Retinal pigment epithelial cell (primary cell): Measurements from ENCODE around the gene SH3TC2.

Experiments used
- DNase-seq: peaks from one replicate; pipeline ENCODE4 v3.0.0-alpha.2; 2010; ENCODE audit warnings: low read depth
- H3K4me3 ChIP-seq: 2 replicates; pipeline ENCODE4 v1.5.1; 2011; ENCODE audit warnings: mild to moderate bottlenecking, low read length, control low read depth, moderate library complexity
- TF ChIP-seq, protein P1 (sequence below): conservative IDR thresholded peaks from 2 replicates; pipeline ENCODE4 v1.5.1; 2011; ENCODE audit warnings: low read depth, low read length, control low read depth, inconsistent platforms

Gene SH3TC2

DNA sequence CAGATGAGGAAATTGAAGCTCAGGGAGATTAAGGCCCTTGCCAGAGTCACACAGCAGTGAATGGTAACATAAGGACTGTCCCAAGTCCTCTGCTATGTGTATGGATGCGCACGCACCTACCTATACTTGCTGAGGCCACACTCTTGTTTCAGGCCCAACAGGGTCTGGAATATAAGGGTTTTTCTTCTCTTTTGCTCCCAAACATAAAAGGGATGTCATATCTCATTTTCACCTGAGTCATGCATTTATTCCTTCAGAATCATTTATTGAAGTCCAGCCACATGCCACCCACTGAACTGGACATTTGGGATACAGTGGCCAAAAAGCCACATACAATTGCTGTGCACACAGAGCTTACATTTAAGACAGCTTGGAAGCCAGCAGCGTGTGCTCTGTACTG lies 92.0 kb downstream of the SH3TC2 start:
- TF ChIP-seq, protein P1, sequence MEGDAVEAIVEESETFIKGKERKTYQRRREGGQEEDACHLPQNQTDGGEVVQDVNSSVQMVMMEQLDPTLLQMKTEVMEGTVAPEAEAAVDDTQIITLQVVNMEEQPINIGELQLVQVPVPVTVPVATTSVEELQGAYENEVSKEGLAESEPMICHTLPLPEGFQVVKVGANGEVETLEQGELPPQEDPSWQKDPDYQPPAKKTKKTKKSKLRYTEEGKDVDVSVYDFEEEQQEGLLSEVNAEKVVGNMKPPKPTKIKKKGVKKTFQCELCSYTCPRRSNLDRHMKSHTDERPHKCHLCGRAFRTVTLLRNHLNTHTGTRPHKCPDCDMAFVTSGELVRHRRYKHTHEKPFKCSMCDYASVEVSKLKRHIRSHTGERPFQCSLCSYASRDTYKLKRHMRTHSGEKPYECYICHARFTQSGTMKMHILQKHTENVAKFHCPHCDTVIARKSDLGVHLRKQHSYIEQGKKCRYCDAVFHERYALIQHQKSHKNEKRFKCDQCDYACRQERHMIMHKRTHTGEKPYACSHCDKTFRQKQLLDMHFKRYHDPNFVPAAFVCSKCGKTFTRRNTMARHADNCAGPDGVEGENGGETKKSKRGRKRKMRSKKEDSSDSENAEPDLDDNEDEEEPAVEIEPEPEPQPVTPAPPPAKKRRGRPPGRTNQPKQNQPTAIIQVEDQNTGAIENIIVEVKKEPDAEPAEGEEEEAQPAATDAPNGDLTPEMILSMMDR = no peak
- no peak overlapping the region for H3K4me3 ChIP-seq
- DNase-seq = no peak

DNA sequence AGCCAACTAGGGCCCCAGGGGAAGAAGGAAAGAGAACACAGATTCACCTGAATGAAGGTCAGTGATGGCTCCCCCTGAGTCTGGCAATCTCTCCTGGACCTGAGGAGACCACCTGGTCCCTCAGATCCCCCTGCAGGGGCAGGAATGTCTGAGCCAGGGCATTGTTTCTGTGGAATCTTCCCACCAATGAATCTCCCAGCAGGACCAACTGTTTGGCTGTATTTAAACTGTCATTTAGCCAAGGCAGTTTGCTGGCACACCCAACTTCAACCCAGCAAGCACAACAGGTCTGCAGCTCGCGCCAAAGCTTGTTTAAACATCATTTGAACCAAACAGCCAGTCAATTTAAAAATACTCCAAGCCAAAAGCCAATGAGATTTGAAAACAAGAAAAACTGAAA lies 92.6 kb downstream of the SH3TC2 start:
- TF ChIP-seq, protein P1 = no peak
- DNase-seq = no peak
- H3K4me3 ChIP-seq = no peak overlapping the region

DNA sequence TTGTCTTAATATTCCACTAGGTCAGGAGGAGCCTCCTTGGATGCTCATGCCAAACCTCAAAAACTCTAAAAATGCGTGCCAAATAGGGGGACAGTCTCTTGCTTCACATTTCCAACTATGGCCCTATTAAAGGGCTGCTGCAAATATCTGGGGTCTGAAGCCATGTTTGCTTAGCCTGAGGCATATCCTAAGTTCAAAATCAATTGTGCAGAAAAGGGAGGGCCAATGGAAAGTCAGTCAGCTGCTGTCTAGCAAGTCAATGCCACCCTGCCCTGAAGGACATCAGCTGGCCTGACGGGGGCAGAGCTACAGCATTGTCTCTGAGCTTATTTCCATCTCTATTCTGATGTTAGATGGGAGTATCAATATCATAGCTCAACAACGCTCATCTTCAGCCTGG lies 93.6 kb downstream of the SH3TC2 start:
- no peak overlapping the region for H3K4me3 ChIP-seq
- DNase-seq = no peak
- TF ChIP-seq, protein P1 = no peak

DNA sequence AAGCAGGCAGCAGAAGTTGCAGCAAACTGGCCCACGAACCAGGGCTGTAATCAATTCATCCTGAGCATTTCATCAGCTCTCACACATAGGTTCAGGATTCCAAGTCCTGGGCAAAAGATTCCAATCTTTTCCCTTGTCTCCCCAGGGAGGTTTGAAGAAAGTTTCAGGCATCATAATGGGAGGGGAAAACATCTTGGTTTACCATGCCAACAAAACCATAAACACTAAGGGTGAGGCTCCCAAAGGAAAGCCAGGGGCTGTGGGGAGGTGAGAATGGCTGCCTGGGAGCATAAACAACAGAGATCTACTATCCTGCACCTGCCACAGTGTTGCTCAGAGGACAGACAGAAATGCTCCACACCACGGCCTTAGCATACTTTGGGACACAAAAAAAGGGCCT lies 94.6 kb downstream of the SH3TC2 start:
- TF ChIP-seq, protein P1 = no peak
- no peak for DNase-seq

DNA sequence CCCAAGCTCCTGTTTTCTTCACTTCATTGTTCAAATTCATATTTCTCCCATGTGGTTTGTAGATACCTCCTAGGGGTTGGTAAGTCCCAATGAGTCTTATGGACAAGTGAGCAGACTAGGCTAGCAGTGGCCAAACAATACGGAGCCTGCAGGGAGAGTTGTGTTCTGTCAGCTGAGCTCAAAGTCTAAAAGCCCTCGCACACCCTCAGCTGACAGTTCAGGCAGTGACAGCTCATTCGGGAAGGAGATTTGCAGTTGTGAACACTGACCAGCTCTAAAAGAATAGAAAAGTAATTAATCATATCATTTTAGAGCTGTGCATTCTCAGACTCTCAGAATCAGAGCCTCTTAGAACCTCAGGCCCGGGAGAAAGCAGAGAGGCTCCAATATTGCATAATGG lies 95.1 kb downstream of the SH3TC2 start:
- TF ChIP-seq, protein P1 = no peak
- no peak overlapping the region for H3K4me3 ChIP-seq
- no peak for DNase-seq

More for the DNA sequence above, 94.6 kb downstream of the SH3TC2 start:
- H3K4me3 ChIP-seq = no peak overlapping the region

DNA sequence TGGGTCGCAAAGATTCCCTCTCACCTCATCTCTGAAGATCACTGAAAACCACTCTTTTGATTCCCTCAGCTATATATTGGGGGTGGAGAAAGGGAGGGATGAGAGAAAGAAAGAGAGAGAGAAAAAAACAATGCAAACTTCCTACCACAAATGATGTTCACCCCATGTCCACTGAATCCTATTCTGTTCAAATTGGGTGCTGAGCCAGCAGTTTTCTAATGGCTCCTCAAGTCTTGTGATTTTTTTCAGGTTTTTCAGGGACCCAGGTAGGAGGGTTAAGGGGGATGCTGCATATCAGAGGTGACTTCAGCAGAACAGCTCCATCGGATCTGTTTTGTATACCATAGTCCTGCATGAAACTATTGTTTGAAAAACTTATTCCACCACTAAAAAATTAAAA lies 95.9 kb downstream of the SH3TC2 start:
- no peak overlapping the region for H3K4me3 ChIP-seq
- TF ChIP-seq, protein P1 = no peak
- no peak for DNase-seq

DNA sequence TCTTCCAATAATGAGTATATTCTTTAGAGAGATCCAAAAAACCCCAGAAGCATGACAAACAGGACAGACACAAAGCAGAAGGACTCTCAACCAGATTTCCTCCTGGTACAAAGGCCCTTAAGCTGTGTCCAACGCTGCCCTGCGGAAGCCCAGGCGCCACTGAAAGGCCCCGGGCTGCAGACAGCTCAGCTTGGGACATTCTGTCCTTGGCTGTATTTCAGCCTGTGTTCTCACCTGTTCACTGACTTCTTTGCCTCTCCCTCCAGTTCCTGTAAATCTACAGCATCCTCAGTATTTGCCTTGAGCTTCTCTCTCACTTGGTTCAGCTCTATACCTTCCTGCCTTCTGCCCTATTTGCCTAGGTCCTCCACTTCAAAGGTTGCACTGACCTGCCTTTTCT lies 96.5 kb downstream of the SH3TC2 start:
- TF ChIP-seq, protein P1 = no peak
- no peak for DNase-seq
- H3K4me3 ChIP-seq = no peak overlapping the region
